RWPE1 (cell line): ENCODE measurements around the gene CTSA.

Experiments
- CTCF ChIA-PET: fragments of 350-600 bp; sonication (Branson Sonifier 250); formaldehyde crosslinking; extraction: SDS; loops from one replicate; lab custom pipeline; 2021; lab: Yijun Ruan, JAX
- POLR2A ChIA-PET: fragments of 400-600 bp; formaldehyde crosslinking; extraction: SDS; loops from one replicate; lab custom pipeline; 2020; ENCODE audit warnings: antibody characterized with exemption; ENCODE audit not compliant: low non-redundant PET; lab: Yijun Ruan, JAX
- DNase-seq: peaks from one replicate; pipeline ENCODE4 v3.0.0; 2012; ENCODE audit warnings: low spot score
- H3K27ac ChIP-seq: fragments of 450-650 bp; 2 replicates; pipeline ENCODE4 v1.5.1; 2017
- TF ChIP-seq, protein P1 (sequence below): fragments of 450-650 bp; conservative IDR thresholded peaks from 2 replicates; pipeline ENCODE4 v1.5.1; 2017; ENCODE audit warnings: low read depth, mild to moderate bottlenecking

CTSA gene

DNA sequence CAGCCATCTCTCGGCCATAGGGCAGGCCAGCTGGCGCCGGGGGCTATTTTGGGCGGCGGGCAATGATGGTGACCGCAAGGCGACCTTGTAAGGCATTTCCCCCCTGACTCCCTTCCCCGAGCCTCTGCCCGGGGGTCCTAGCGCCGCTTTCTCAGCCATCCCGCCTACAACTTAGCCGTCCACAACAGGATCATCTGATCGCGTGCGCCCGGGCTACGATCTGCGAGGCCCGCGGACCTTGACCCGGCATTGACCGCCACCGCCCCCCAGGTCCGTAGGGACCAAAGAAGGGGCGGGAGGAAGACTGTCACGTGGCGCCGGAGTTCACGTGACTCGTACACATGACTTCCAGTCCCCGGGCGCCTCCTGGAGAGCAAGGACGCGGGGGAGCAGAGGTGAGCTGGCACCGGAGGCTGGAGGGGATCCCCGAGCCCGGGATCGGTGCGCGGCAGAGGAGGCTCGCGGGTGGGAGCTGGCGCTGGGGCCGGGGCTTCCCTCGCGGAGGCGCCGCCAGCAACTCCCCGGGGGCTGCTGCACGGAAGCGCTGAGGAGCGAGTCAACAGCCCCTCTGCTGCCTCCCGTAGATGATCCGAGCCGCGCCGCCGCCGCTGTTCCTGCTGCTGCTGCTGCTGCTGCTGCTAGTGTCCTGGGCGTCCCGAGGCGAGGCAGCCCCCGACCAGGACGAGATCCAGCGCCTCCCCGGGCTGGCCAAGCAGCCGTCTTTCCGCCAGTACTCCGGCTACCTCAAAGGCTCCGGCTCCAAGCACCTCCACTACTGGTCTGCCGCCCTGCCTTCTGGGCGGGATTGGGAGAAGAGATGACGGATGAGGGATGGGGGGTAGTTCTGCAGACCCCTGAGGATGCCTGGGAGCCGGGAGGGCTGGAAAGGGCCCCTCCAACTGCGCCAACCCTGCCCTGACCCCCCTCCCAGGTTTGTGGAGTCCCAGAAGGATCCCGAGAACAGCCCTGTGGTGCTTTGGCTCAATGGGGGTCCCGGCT is at the start of gene CTSA, which contains the start of gene NEURL2:
Gene CTSA, plus strand, starts transcription at position 351 of the 999 bp plus-strand sequence. Its CDS starts 234 bp downstream, at position 585.
Gene NEURL2, minus strand, starts transcription at position 224 of the 999 bp plus-strand sequence. Its CDS starts 217 bp downstream, at position 7.
- ChIA-PET POLR2A (interaction anchor here (0.5 to 1.8 kb wide), 4 partner anchors 10 to 102 kb away, joined by 5 to 7 read pairs (median 6); partner anchors contain the start of gene ZSWIM1), CTCF (interaction anchor here (0.6 to 1.5 kb wide), 6 partner anchors 13 to 66 kb away, joined by 3 to 5 read pairs (median 3); no protein-coding TSS in a partner anchor)
- TF ChIP-seq, protein P1, sequence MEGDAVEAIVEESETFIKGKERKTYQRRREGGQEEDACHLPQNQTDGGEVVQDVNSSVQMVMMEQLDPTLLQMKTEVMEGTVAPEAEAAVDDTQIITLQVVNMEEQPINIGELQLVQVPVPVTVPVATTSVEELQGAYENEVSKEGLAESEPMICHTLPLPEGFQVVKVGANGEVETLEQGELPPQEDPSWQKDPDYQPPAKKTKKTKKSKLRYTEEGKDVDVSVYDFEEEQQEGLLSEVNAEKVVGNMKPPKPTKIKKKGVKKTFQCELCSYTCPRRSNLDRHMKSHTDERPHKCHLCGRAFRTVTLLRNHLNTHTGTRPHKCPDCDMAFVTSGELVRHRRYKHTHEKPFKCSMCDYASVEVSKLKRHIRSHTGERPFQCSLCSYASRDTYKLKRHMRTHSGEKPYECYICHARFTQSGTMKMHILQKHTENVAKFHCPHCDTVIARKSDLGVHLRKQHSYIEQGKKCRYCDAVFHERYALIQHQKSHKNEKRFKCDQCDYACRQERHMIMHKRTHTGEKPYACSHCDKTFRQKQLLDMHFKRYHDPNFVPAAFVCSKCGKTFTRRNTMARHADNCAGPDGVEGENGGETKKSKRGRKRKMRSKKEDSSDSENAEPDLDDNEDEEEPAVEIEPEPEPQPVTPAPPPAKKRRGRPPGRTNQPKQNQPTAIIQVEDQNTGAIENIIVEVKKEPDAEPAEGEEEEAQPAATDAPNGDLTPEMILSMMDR, result no peak
- DNase-seq, result peak; percentile 99
- peak within 1 kb of the TSS; percentile 68 for H3K27ac ChIP-seq

DNA sequence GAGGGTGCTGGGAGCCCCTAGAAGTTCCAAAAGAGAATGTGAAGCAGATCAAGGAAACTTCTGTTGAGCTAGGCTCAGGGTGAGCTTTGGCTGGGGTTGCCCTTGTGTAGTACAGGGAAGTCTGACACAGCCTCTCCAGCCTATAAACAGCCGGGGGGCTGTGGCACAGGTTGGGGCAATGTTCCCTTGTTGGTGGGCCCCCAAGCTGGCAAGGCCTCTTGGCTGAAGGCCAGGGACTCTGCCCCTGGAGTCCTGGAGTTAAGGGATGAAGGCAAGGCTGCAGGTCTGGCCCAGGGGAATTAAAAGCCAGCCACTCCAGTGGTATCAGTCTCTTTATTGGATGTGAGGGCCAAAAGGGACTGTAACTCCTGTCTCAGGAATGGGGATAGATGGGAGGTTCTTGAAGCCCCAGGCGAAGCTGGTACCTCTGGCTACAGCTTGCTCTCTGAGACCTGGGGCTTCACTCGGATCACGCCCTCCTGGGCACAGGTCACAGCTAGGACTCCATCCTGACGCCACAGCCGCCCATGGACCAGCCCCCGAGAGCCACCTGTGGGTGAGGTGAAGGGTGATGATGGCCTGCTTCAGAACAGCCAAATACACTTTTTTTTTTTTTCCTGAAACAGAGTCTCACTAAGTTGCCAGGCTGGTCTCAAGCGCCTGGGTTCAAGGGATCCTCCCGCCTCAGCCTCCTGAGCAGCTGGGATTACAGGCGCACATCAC is 49.6 kb upstream of the CTSA start:
- POLR2A ChIA-PET, result interaction anchor here (0.6 kb wide), 1 partner anchor 249 kb away, joined by 3 read pairs; no protein-coding TSS in a partner anchor
- no peak for DNase-seq
- H3K27ac ChIP-seq, result peak overlapping the region; percentile 55
- TF ChIP-seq, protein P1, result no peak
- CTCF ChIA-PET, result interaction anchor here (0.6 to 0.7 kb wide), 2 partner anchors 66 to 72 kb away, joined by 3 read pairs; no protein-coding TSS in a partner anchor

DNA sequence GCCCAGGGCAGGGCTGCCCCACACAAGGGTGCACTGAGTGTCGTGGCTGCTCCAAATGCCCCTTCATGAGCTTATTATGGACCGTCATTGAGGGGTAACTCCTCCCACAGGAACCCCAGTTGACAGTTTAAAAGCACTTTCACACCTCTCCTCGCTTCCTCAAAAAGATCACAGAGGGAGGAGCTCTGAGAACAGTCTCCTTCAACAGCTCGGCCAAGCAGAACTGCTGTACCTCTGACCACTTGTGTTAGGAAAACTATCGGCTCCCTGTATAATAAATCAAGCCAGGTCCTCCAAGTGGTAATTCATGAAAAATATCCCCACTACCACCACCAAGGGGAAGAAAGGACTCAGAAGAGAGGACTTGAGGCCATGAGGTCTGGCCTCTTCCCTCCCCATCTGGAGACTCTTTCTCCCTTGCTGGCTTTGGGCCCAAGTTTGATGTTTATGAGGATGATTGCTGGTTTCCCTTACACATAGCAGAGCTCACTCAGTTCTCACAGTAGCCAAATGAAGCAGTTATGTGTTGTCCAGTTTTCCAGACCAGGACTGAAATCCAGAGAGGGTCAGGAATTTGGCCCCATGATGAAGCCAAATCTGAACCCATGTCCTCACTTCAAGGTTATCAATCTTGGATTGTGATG is 48.8 kb upstream of the CTSA start:
- peak overlapping the region; percentile 55 for H3K27ac ChIP-seq
- CTCF ChIA-PET, result interaction anchor here (0.6 to 1.1 kb wide), 3 partner anchors 9 to 104 kb away, joined by 3 to 4 read pairs (median 3); no protein-coding TSS in a partner anchor

DNA sequence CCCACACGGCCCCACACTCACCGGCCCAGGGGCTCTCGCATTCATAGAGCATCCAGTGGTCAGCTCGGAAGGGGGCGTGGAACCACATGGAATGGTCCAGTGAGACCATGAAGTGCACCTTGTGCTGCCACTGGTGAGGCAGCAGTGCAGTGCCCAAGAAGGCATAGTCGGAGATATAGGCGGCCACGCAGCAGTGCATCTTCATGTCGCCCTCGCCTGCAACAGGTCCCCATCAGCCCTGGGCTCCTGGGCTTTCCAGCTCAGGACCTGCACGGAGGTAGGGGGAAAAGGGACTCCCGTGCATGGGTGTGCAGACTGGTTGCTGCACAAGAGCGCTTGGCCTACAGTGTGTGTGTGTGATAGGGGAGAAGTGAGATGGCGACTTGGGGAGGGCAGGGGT is 47.6 kb upstream of the CTSA start:
- DNase-seq, result no peak
- TF ChIP-seq, protein P1, result no peak
- POLR2A ChIA-PET, result no interaction called here
- peak overlapping the region; percentile 5 for H3K27ac ChIP-seq
- CTCF ChIA-PET, result no interaction called here

More for the DNA sequence above, 48.8 kb upstream of the CTSA start:
- TF ChIP-seq, protein P1, result no peak
- DNase-seq, result no peak
- POLR2A ChIA-PET, result interaction anchor here (0.6 kb wide), 1 partner anchor 248 kb away, joined by 3 read pairs; no protein-coding TSS in a partner anchor

DNA sequence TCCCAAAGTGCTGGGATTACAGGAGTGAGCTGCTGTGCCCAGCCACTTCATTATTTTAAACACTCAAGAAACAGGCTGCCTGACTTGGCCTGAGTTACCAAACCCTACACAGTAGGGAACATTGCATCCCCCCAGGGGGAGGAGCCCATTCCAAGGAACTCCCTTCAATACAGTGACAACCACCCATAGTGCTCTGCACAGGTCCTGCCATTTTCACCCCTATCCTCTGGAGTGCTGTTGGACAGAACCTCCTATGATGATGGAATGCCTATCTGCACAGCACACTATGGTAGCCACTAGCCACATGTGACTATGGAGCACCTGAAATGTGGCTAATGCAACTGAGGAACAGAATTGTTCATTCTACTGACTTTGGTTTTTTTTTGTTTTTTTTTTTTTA is 45.7 kb upstream of the CTSA start:
- ChIA-PET CTCF (no interaction called here), POLR2A (no interaction called here)
- TF ChIP-seq, protein P1, result no peak
- H3K27ac ChIP-seq, result no peak overlapping the region
- no peak for DNase-seq
